OCI-LY1 (cell line): ENCODE results near the gene PON1.
A peak's percentile ranks its signal among the peaks of the same experiment; 100 is the strongest.

Source experiments
- H2AFZ ChIP-seq: fragments of 200-600 bp; sonication (generic), shearing (Covaris generic); 2 replicates; pipeline ENCODE4 v1.6.0; 2014; ENCODE audit warnings: antibody characterized with exemption, mild to moderate bottlenecking, low read length
- H3F3A ChIP-seq: fragments of 200-600 bp; sonication (generic), shearing (Covaris generic); 2 replicates; pipeline ENCODE4 v1.6.0; 2014; ENCODE audit warnings: mild to moderate bottlenecking, antibody characterized with exemption, low read length, moderate library complexity; ENCODE audit not compliant: insufficient read depth
- H3K27ac ChIP-seq: fragments of 200-600 bp; sonication (generic); 2 replicates; pipeline ENCODE4 v1.5.1; 2014; ENCODE audit warnings: low read length, mixed run types, mild to moderate bottlenecking, low read depth; ENCODE audit not compliant: poor library complexity, severe bottlenecking
- H3K27me3 ChIP-seq: fragments of 200-600 bp; sonication (generic); 2 replicates; pipeline ENCODE4 v1.6.0; 2014; ENCODE audit warnings: antibody characterized with exemption, mild to moderate bottlenecking, low read length, moderate library complexity; ENCODE audit not compliant: insufficient read depth
- H3K36me3 ChIP-seq: fragments of 200-600 bp; sonication (generic); 2 replicates; pipeline ENCODE4 v1.6.1; 2014; ENCODE audit warnings: mild to moderate bottlenecking, antibody characterized with exemption, low read length, moderate library complexity, mixed read lengths; ENCODE audit not compliant: insufficient read depth
- H3K4me1 ChIP-seq: fragments of 200-600 bp; sonication (generic); 2 replicates; pipeline ENCODE4 v1.5.1; 2014; ENCODE audit warnings: mild to moderate bottlenecking, low read length, moderate library complexity; ENCODE audit not compliant: insufficient read depth, severe bottlenecking
- H3K4me2 ChIP-seq: fragments of 200-600 bp; sonication (generic), shearing (Covaris generic); 2 replicates; pipeline ENCODE4 v1.6.1; 2014; ENCODE audit warnings: low read length
- H3K4me3 ChIP-seq: fragments of 200-600 bp; sonication (generic); 2 replicates; pipeline ENCODE4 v1.5.1; 2014; ENCODE audit warnings: low read length, low read depth, mild to moderate bottlenecking, mixed read lengths; ENCODE audit not compliant: poor library complexity, severe bottlenecking
- H3K79me2 ChIP-seq: fragments of 200-600 bp; shearing (Covaris generic); 2 replicates; pipeline ENCODE4 v1.6.1; 2016; ENCODE audit warnings: mixed run types, low read length, mixed read lengths; ENCODE audit not compliant: insufficient read depth
- H3K9ac ChIP-seq: fragments of 200-600 bp; sonication (generic), shearing (Covaris generic); 2 replicates; pipeline ENCODE4 v1.6.1; 2014; ENCODE audit warnings: mild to moderate bottlenecking, low read length, mixed read lengths
- H3K9me2 ChIP-seq: fragments of 200-600 bp; sonication (generic), shearing (Covaris generic); 2 replicates; pipeline ENCODE4 v1.6.1; 2014; ENCODE audit warnings: low read depth, mild to moderate bottlenecking, low read length, mixed read lengths
- H3K9me3 ChIP-seq: fragments of 200-600 bp; shearing (Covaris generic); 2 replicates; pipeline ENCODE4 v1.6.1; 2014; ENCODE audit warnings: low read length, mixed read lengths
- H4K20me1 ChIP-seq: fragments of 200-600 bp; sonication (generic), shearing (Covaris generic); 2 replicates; pipeline ENCODE4 v1.6.0; 2016; ENCODE audit warnings: mild to moderate bottlenecking, low read length; ENCODE audit not compliant: insufficient read depth
- EZH2 ChIP-seq: fragments of 200-600 bp; sonication (generic), shearing (Covaris generic); IDR thresholded peaks from 2 replicates; pipeline ENCODE4 v1.8.0; 2017; ENCODE audit warnings: borderline replicate concordance, mixed run types, mild to moderate bottlenecking, antibody characterized with exemption, low read length, moderate library complexity, mixed read lengths
- TF ChIP-seq, protein P1 (sequence below): fragments of 200-600 bp; sonication (generic), shearing (Covaris generic); IDR thresholded peaks from 2 replicates; pipeline ENCODE4 v1.5.1; 2017; ENCODE audit warnings: mild to moderate bottlenecking, antibody characterized with exemption, low read length, moderate library complexity, mixed read lengths

Gene PON1

DNA sequence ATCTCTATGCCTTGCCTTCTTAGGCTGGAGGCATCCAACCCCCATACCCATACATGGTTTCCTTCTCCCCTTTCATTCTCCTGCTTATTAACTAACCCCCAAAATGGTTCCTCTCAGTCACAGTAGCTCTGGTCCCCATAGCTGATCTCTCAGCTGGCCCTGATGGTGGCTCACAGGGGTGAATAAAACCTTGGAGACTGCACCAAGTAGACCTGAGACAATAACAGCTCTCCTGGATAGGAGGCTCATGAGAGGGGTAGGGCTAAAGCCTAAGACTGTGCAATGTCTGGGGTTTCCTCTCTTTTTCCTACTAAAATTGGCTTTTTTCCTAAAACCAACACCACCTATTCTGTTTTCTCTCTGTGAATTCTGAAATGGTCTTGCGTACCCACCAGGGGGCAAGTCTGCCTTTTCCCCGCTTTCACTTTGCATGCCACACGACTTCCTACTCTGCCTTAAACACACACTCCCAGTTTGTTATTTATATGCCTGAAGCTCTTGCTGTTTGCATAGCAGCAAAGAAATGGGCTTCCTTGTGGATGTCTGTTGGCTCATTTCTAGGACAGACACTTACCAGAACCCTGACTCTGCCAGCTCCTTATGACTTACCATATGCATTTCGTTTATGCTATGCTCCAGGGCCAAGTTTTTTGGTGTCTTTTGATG lies 18.4 kb upstream of the PON1 start:
- H2AFZ ChIP-seq, result no peak overlapping the region
- H3K9ac ChIP-seq, result no peak overlapping the region
- no peaks in the 10 kb centered on the region for H3K27me3 ChIP-seq

DNA sequence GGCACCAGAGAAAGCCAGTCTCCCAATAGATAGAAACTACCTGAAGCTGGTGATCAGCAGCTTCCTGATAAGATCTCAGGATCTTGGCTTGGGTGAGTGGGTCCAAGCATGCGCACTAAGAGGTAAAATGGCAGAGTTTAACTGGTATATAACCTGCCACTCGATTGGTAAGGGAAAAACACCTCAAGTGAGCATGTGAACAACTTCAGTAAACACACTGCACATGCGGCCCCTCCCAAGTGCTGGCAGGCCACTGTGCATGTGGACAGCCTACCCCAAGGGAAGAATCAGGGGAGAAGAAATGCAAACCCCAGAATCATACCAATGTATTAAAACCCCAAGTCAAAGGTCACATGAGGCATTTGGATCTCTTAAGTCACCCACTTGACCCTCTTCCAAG lies 17.7 kb upstream of the PON1 start:
- H3K9me2 ChIP-seq, result no peaks in the 10 kb centered on the region
- no peaks in the 10 kb centered on the region for H3K36me3 ChIP-seq
- H4K20me1 ChIP-seq, result no peaks in the 10 kb centered on the region
- H3K79me2 ChIP-seq, result no peaks in the 10 kb centered on the region
- no peaks in the 10 kb centered on the region for H3K27me3 ChIP-seq
- H3K9me3 ChIP-seq, result no peaks in the 10 kb centered on the region
- H3K27ac ChIP-seq, result no peak overlapping the region
- H3K4me3 ChIP-seq, result no peak overlapping the region
- no peaks in the 10 kb centered on the region for H3F3A ChIP-seq
- no peak for TF ChIP-seq EZH2
- TF ChIP-seq, protein P1, sequence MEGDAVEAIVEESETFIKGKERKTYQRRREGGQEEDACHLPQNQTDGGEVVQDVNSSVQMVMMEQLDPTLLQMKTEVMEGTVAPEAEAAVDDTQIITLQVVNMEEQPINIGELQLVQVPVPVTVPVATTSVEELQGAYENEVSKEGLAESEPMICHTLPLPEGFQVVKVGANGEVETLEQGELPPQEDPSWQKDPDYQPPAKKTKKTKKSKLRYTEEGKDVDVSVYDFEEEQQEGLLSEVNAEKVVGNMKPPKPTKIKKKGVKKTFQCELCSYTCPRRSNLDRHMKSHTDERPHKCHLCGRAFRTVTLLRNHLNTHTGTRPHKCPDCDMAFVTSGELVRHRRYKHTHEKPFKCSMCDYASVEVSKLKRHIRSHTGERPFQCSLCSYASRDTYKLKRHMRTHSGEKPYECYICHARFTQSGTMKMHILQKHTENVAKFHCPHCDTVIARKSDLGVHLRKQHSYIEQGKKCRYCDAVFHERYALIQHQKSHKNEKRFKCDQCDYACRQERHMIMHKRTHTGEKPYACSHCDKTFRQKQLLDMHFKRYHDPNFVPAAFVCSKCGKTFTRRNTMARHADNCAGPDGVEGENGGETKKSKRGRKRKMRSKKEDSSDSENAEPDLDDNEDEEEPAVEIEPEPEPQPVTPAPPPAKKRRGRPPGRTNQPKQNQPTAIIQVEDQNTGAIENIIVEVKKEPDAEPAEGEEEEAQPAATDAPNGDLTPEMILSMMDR, result no peak
- no peaks in the 10 kb centered on the region for H3K4me1 ChIP-seq
- H2AFZ ChIP-seq, result no peak overlapping the region
- H3K9ac ChIP-seq, result no peak overlapping the region
- no peak overlapping the region for H3K4me2 ChIP-seq

More for the DNA sequence above, 18.4 kb upstream of the PON1 start:
- no peaks in the 10 kb centered on the region for H3F3A ChIP-seq
- H3K79me2 ChIP-seq, result no peaks in the 10 kb centered on the region
- H3K9me3 ChIP-seq, result no peaks in the 10 kb centered on the region
- no peaks in the 10 kb centered on the region for H3K9me2 ChIP-seq
- no peak overlapping the region for H3K27ac ChIP-seq
- TF ChIP-seq EZH2, result no peak
- TF ChIP-seq, protein P1, result 0 out of 2 replicates have a peak, but pooled peaks have one; percentile 7
- H3K4me2 ChIP-seq, result no peak overlapping the region
- H4K20me1 ChIP-seq, result no peaks in the 10 kb centered on the region
- H3K4me1 ChIP-seq, result no peaks in the 10 kb centered on the region
- H3K4me3 ChIP-seq, result no peak overlapping the region
- no peaks in the 10 kb centered on the region for H3K36me3 ChIP-seq

DNA sequence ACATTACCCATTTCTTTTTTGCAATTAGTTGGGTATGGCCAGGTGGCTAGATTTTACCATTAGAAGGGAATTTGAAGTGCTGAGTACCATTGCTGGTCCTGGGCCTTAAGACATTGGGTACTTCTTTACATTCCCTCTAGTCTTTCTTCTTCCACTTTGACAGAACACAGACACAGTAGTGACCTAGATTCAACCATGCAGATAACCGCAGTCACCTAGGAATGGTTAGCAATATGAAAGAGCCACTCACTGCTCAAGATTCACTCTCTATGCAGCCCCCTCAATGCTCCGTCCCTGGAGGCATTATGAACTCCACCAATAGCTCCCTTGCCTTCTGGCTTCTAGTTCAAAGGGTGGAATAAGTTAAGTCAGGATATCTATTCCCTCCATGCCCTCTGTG lies 16.2 kb upstream of the PON1 start:
- Histone ChIP-seq H3K79me2 (no peaks in the 10 kb centered on the region), H4K20me1 (no peaks in the 10 kb centered on the region), H3K9ac (no peak overlapping the region), H3K27ac (no peak overlapping the region), H3K9me3 (no peaks in the 10 kb centered on the region), H3K4me3 (no peak overlapping the region), H3K4me1 (no peaks in the 10 kb centered on the region), H3F3A (no peaks in the 10 kb centered on the region), H3K27me3 (no peaks in the 10 kb centered on the region), H3K36me3 (no peaks in the 10 kb centered on the region), H3K9me2 (no peaks in the 10 kb centered on the region), H2AFZ (no peak overlapping the region), H3K4me2 (no peak overlapping the region)
- no peak for TF ChIP-seq EZH2
- TF ChIP-seq, protein P1, result no peak
